ENCODE results near the gene FBLN1. TPM values are rescaled to one million over a fixed set of nuclear protein-coding genes. Genes with fewer than 3 reads are reported as not detected.

FBLN1 gene
- total RNA-seq, 1 experiment from 2014 or later: 28.6 TPM

DNA sequence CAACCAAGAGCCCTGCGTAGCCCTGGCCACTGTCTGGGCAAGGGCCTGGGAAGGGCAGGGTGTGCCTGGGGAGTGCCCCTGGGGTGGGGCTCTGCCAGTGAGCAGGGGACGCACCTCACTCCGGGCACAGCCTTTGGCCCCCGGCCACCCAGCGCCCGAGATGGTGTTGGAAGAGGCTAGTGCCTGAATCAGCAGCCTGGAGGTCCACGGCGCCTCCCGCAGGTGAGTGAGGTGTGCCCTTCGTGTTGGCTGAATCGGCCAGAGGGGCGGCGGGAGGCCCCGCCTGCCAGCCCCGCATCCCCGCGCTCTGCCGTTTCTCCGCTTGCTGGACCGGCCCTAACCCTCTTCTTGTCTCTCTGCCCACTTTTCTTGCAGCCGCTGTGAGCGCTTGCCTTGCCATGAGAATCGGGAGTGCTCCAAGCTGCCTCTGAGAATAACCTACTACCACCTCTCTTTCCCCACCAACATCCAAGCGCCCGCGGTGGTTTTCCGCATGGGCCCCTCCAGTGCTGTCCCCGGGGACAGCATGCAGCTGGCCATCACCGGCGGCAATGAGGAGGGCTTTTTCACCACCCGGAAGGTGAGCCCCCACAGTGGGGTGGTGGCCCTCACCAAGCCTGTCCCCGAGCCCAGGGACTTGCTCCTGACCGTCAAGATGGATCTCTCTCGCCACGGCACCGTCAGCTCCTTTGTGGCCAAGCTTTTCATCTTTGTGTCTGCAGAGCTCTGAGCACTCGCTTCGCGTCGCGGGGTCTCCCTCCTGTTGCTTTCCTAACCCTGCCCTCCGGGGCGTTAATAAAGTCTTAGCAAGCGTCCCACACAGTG, 60.1 kb downstream of the FBLN1 start:
- Mint-ChIP-seq H3K27ac (ENCODE audit: unreplicated experiment) (no peak overlapping the region), H3K9me3 (ENCODE audit: low read depth, unreplicated experiment) (peaks cover 4% of the 10 kb centered on the region), H3K27me3 (ENCODE audit: unreplicated experiment) (peaks cover 24% of the 10 kb centered on the region), H3K4me1 (ENCODE audit: low read depth, unreplicated experiment) (no peaks in the 10 kb centered on the region), H3K4me3 (ENCODE audit: low read depth, unreplicated experiment) (no peak overlapping the region), H3K36me3 (ENCODE audit: insufficient read depth, unreplicated experiment) (no peaks in the 10 kb centered on the region)
- TF ChIP-seq, protein P1, sequence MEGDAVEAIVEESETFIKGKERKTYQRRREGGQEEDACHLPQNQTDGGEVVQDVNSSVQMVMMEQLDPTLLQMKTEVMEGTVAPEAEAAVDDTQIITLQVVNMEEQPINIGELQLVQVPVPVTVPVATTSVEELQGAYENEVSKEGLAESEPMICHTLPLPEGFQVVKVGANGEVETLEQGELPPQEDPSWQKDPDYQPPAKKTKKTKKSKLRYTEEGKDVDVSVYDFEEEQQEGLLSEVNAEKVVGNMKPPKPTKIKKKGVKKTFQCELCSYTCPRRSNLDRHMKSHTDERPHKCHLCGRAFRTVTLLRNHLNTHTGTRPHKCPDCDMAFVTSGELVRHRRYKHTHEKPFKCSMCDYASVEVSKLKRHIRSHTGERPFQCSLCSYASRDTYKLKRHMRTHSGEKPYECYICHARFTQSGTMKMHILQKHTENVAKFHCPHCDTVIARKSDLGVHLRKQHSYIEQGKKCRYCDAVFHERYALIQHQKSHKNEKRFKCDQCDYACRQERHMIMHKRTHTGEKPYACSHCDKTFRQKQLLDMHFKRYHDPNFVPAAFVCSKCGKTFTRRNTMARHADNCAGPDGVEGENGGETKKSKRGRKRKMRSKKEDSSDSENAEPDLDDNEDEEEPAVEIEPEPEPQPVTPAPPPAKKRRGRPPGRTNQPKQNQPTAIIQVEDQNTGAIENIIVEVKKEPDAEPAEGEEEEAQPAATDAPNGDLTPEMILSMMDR (IDR thresholded peaks at IDR 0.05; ENCODE audit: unreplicated experiment): no peak
- BruUV-seq (replicated peaks): no TSS peak
- intact Hi-C loops (cut with micrococcal nuclease; ENCODE audit: unreplicated experiment): no loop called here
- no peak for DNase-seq
- CTCF ChIA-PET: interaction anchor here (0.6 to 1.4 kb wide), 2 partner anchors 9 to 16 kb away, joined by 3 to 5 read pairs; no protein-coding TSS in a partner anchor

DNA sequence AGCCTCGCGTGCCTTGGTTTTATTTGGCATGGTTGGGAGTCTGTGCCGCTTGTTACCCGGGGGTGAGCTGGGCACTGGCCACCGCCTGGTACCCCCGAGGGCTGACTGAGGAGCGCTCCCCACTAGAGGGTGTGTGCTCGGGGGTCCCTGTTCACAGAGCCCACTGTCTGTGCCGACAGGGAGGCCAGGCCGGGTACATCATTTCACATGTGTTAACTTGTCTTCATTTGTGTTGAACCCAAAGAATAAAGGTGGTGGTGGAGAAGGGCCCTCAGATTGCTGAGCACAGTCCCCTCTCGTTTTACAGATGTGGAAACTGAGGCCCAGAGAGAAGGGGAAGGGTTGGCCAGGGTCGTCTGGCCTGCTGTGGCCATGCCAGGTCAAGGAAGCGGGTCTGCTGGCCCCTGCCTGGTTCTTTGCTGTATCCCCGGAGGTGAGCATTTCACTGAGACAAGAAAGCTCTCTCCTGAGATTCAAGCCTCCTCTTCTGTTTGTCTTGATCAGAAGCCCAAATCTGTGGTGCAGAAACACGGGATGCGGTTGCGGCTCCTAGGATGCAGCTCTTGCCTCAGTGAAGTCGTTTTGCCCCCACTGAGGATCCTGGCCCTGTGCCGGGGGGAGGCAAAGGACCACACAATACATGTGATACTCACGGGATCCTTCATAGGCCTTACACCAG, 60.8 kb downstream of the FBLN1 start:
- H3K9me3 Mint-ChIP-seq (ENCODE audit: low read depth, unreplicated experiment): peaks cover 4% of the 10 kb centered on the region
- CTCF ChIA-PET: interaction anchor here (1.4 kb wide), 1 partner anchor 9 kb away, joined by 3 read pairs; no protein-coding TSS in a partner anchor
- no peak overlapping the region for H3K4me3 Mint-ChIP-seq (ENCODE audit: low read depth, unreplicated experiment)
- H3K27me3 Mint-ChIP-seq (ENCODE audit: unreplicated experiment): peaks cover 31% of the 10 kb centered on the region
- BruUV-seq (replicated peaks): no TSS peak
- intact Hi-C loops (cut with micrococcal nuclease; ENCODE audit: unreplicated experiment): no loop called here
- H3K4me1 Mint-ChIP-seq (ENCODE audit: low read depth, unreplicated experiment): no peaks in the 10 kb centered on the region
- TF ChIP-seq, protein P1 (IDR thresholded peaks at IDR 0.05; ENCODE audit: unreplicated experiment): no peak
- H3K27ac Mint-ChIP-seq (ENCODE audit: unreplicated experiment): no peak overlapping the region
- DNase-seq: no peak
- no peaks in the 10 kb centered on the region for H3K36me3 Mint-ChIP-seq (ENCODE audit: insufficient read depth, unreplicated experiment)

DNA sequence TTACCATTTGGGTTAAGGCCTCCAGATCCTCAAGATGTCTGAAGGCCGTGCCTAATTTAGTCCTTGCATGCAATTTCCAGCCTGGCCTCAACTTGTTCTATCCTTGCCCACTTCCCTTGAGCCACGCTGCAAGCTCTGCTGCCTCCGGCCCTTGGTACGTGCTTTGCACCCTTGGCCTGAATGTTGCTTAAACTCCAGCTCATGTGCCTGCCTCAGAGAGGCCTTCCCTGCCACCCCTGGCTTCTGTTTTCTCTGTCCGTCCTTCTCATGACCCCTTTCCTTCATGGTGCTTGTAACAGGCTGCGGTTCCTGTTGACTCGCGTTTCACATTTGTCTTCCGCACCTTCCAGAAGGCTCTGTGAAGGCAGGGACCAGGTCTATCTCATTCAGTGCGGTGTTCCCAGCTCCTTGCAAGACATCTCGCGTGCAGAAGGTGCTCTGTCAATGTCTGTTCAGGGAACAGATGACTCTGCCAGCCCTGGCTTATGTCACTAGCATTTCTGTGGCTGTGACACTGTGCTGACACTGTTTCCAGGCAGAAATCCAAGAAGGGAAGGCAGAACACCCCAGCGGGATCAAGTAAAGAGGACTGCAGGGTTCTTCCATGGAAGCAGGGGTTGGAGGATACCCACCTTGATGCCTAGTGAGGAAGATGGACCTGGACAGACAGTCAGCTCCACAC, 61.8 kb downstream of the FBLN1 start:
- Mint-ChIP-seq H3K27ac (ENCODE audit: unreplicated experiment) (no peak overlapping the region), H3K4me3 (ENCODE audit: low read depth, unreplicated experiment) (no peak overlapping the region), H3K4me1 (ENCODE audit: low read depth, unreplicated experiment) (no peaks in the 10 kb centered on the region), H3K27me3 (ENCODE audit: unreplicated experiment) (peaks cover 31% of the 10 kb centered on the region), H3K9me3 (ENCODE audit: low read depth, unreplicated experiment) (peaks cover 4% of the 10 kb centered on the region), H3K36me3 (ENCODE audit: insufficient read depth, unreplicated experiment) (no peaks in the 10 kb centered on the region)
- no peak for DNase-seq
- CTCF ChIA-PET: no interaction called here
- intact Hi-C loops (cut with micrococcal nuclease; ENCODE audit: unreplicated experiment): no loop called here
- TF ChIP-seq, protein P1 (IDR thresholded peaks at IDR 0.05; ENCODE audit: unreplicated experiment): no peak
- no TSS peak for BruUV-seq (replicated peaks)

DNA sequence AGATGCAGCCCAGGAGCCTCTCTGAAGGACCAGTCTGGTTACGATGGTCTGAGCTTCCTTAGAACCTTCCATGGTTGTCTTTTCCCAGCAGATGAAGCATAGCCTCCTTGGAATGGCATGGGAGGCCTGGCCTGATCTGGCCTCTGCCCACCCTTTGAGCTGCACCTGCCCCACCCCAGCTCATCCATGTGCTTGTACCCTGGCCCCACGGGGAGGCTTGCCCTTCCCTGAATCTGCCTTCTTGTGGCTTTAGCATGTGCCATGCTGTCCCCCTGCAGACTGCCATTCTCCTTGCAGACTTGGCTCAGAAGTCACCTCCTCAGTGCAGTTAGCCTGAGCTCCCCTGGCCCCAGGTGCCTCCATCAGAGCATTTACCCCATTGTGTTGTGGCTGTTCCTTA, 62.5 kb downstream of the FBLN1 start:
- Mint-ChIP-seq H3K27me3 (ENCODE audit: unreplicated experiment) (peaks cover 31% of the 10 kb centered on the region), H3K4me1 (ENCODE audit: low read depth, unreplicated experiment) (no peaks in the 10 kb centered on the region), H3K4me3 (ENCODE audit: low read depth, unreplicated experiment) (no peak overlapping the region), H3K36me3 (ENCODE audit: insufficient read depth, unreplicated experiment) (no peaks in the 10 kb centered on the region), H3K27ac (ENCODE audit: unreplicated experiment) (no peak overlapping the region), H3K9me3 (ENCODE audit: low read depth, unreplicated experiment) (peaks cover 4% of the 10 kb centered on the region)
- BruUV-seq (replicated peaks): no TSS peak
- CTCF ChIA-PET: no interaction called here
- intact Hi-C loops (cut with micrococcal nuclease; ENCODE audit: unreplicated experiment): no loop called here
- no peak for DNase-seq
- TF ChIP-seq, protein P1 (IDR thresholded peaks at IDR 0.05; ENCODE audit: unreplicated experiment): no peak
